ENCODE data around the gene PRKCH. TPM values are rescaled to one million over a fixed set of nuclear protein-coding genes. Genes with fewer than 3 reads are reported as not detected.

Gene PRKCH
- total RNA-seq, 1 experiment from 2014 or later = 18.3 TPM

DNA sequence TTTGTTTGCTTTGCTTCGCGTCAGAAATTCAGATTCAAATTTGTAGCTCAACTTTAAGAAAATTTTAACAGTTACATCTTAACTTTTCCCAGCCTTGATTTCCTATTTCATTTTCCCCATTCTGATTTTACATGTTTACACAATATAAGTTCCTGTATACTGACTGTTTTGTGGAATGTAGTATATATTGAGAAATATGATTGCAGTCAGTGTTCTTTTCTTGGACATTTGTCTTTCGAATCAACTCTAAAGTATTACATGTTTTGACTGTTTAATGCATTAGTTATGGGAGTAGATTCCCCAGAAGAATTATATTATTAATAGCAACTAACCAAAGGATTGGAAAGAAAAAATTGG lies 48.1 kb downstream of the PRKCH start:
- no peak overlapping the region for H3K4me3 ChIP-seq (ENCODE audit: low read depth, low read length)
- H3K27me3 ChIP-seq (replicated peaks; ENCODE audit: control insufficient read depth, insufficient read depth, low read length) = no peaks in the 10 kb centered on the region
- Mint-ChIP-seq H3K9me3 (ENCODE audit: unreplicated experiment) (peaks cover 10% of the 10 kb centered on the region), H3K4me3 (ENCODE audit: unreplicated experiment) (no peak overlapping the region), H3K4me1 (ENCODE audit: low read depth, unreplicated experiment) (peaks cover 7% of the 10 kb centered on the region), H3K27me3 (ENCODE audit: insufficient read depth, unreplicated experiment) (no peaks in the 10 kb centered on the region), H3K27ac (ENCODE audit: unreplicated experiment) (no peak overlapping the region), H3K36me3 (ENCODE audit: insufficient read depth, unreplicated experiment) (peaks cover 6% of the 10 kb centered on the region)
- 0 out of 2 replicates have a peak, but pooled peaks cover 10% of the 10 kb centered on the region for H3K4me1 ChIP-seq
- ChIA-PET POLR2A (no interaction called here), CTCF (no interaction called here)
- no TSS peak for BruUV-seq (replicated peaks)
- DNase-seq = no peak
- H3K36me3 ChIP-seq (ENCODE audit: control insufficient read depth, insufficient read depth, low read length) = no peaks in the 10 kb centered on the region
- intact Hi-C loops (cut with micrococcal nuclease; ENCODE audit: unreplicated experiment) = no loop called here
- H3K9me3 ChIP-seq = peaks cover 7% of the 10 kb centered on the region
- TF ChIP-seq, protein P1, sequence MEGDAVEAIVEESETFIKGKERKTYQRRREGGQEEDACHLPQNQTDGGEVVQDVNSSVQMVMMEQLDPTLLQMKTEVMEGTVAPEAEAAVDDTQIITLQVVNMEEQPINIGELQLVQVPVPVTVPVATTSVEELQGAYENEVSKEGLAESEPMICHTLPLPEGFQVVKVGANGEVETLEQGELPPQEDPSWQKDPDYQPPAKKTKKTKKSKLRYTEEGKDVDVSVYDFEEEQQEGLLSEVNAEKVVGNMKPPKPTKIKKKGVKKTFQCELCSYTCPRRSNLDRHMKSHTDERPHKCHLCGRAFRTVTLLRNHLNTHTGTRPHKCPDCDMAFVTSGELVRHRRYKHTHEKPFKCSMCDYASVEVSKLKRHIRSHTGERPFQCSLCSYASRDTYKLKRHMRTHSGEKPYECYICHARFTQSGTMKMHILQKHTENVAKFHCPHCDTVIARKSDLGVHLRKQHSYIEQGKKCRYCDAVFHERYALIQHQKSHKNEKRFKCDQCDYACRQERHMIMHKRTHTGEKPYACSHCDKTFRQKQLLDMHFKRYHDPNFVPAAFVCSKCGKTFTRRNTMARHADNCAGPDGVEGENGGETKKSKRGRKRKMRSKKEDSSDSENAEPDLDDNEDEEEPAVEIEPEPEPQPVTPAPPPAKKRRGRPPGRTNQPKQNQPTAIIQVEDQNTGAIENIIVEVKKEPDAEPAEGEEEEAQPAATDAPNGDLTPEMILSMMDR (IDR thresholded peaks at IDR 0.05; ENCODE audit: insufficient read depth in 1 of 2, low read depth in 1 of 2, low read length in 1 of 2, severe bottlenecking in 1 of 2, unreplicated experiment in 1 of 2) = no peak

DNA sequence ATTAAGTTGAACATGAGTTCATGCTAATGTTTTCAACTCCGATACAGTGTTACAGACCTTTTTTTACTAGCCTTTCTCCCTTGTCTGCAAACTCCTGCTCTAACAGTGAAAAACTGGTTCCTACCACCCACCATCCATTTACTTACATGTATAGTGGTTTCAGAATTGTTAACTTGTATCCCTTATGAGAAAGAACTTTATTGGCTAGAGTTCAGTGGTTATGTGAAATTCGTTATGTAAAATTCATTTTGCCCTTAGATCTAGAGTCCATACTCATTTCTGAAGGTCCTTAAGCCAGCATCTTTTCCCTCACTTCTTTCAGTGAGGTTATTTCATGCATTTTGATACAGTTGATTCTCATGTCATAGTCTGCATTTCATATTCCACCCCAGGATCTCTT lies 51.0 kb downstream of the PRKCH start:
- Mint-ChIP-seq H3K4me3 (ENCODE audit: unreplicated experiment) (no peak overlapping the region), H3K27ac (ENCODE audit: unreplicated experiment) (no peak overlapping the region), H3K36me3 (ENCODE audit: insufficient read depth, unreplicated experiment) (peaks cover 6% of the 10 kb centered on the region), H3K9me3 (ENCODE audit: unreplicated experiment) (peaks cover 37% of the 10 kb centered on the region), H3K4me1 (ENCODE audit: low read depth, unreplicated experiment) (peaks cover 7% of the 10 kb centered on the region), H3K27me3 (ENCODE audit: insufficient read depth, unreplicated experiment) (no peaks in the 10 kb centered on the region)
- intact Hi-C loops (cut with micrococcal nuclease; ENCODE audit: unreplicated experiment) = no loop called here
- no peak for DNase-seq
- ChIA-PET CTCF (no interaction called here), POLR2A (no interaction called here)
- Histone ChIP-seq H3K4me3 (ENCODE audit: low read depth, low read length) (no peak overlapping the region), H3K9me3 (peaks cover 19% of the 10 kb centered on the region), H3K4me1 (0 out of 2 replicates have a peak, but pooled peaks cover 6% of the 10 kb centered on the region), H3K36me3 (ENCODE audit: control insufficient read depth, insufficient read depth, low read length) (no peaks in the 10 kb centered on the region), H3K27me3 (replicated peaks; ENCODE audit: control insufficient read depth, insufficient read depth, low read length) (no peaks in the 10 kb centered on the region)
- BruUV-seq (replicated peaks) = no TSS peak
- TF ChIP-seq, protein P1 (IDR thresholded peaks at IDR 0.05; ENCODE audit: insufficient read depth in 1 of 2, low read depth in 1 of 2, low read length in 1 of 2, severe bottlenecking in 1 of 2, unreplicated experiment in 1 of 2) = no peak

DNA sequence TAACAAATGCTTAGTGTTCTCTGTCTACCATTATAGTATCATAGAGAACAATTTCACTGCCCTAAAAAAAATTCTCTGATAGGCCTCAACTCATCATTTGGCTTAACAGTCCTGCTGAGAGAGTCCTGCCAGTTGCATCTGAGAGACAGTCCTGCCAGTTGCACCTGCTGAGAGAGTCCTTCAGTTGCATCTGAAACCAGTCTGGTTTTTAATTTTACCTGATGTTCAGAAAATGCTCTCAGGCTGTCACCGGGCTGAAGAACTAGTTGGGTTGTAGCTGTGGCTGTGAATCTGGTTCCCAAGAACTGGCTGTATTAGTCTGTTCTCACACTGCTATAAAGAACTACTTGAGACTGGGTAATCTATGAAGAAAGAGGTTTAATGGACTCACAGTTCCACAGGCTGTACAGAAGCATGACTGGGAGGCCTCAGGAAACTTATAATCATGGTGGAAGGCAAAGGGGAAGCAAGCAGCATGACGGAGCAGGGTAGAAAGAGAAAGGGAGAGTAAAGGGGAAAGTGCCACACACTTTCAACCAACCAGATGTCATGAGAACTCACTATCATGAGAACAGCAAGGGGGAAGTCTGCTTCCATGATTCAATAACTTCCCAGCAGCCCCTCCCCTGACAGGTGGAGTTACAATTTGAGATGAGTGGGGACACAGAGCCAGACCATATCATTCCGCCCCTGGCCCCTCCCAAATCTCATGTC lies 51.6 kb downstream of the PRKCH start:
- no peak overlapping the region for H3K27ac Mint-ChIP-seq (ENCODE audit: unreplicated experiment)
- no peak for DNase-seq
- TF ChIP-seq, protein P1 (IDR thresholded peaks at IDR 0.05; ENCODE audit: insufficient read depth in 1 of 2, low read depth in 1 of 2, low read length in 1 of 2, severe bottlenecking in 1 of 2, unreplicated experiment in 1 of 2) = no peak
- ChIA-PET CTCF (no interaction called here), POLR2A (no interaction called here)
- H3K36me3 Mint-ChIP-seq (ENCODE audit: insufficient read depth, unreplicated experiment) = peaks cover 6% of the 10 kb centered on the region
- no peak overlapping the region for H3K4me3 ChIP-seq (ENCODE audit: low read depth, low read length)
- intact Hi-C loops (cut with micrococcal nuclease; ENCODE audit: unreplicated experiment) = no loop called here
- H3K4me1 ChIP-seq = 0 out of 2 replicates have a peak, but pooled peaks cover 6% of the 10 kb centered on the region
- H3K27me3 Mint-ChIP-seq (ENCODE audit: insufficient read depth, unreplicated experiment) = no peaks in the 10 kb centered on the region
- H3K27me3 ChIP-seq (replicated peaks; ENCODE audit: control insufficient read depth, insufficient read depth, low read length) = no peaks in the 10 kb centered on the region
- peaks cover 37% of the 10 kb centered on the region for H3K9me3 Mint-ChIP-seq (ENCODE audit: unreplicated experiment)
- H3K4me3 Mint-ChIP-seq (ENCODE audit: unreplicated experiment) = no peak overlapping the region
- peaks cover 5% of the 10 kb centered on the region for H3K4me1 Mint-ChIP-seq (ENCODE audit: low read depth, unreplicated experiment)
- H3K9me3 ChIP-seq = peaks cover 19% of the 10 kb centered on the region
- no TSS peak for BruUV-seq (replicated peaks)
- H3K36me3 ChIP-seq (ENCODE audit: control insufficient read depth, insufficient read depth, low read length) = no peaks in the 10 kb centered on the region
